DOHH2 (cell line): ENCODE results near the gene GPC5.

ENCODE experiments used
- H3F3A ChIP-seq: fragments of 200-600 bp; sonication (generic), shearing (Covaris generic); 2 replicates; pipeline ENCODE4 v1.6.0; 2016; ENCODE audit warnings: antibody characterized with exemption, mild to moderate bottlenecking; ENCODE audit not compliant: control insufficient read depth, insufficient read depth
- H3K27ac ChIP-seq: fragments of 200-600 bp; sonication (generic); 2 replicates; pipeline ENCODE4 v1.5.1; 2014; ENCODE audit warnings: low read depth, mild to moderate bottlenecking, low read length, moderate library complexity
- H3K27me3 ChIP-seq: fragments of 200-600 bp; sonication (generic); 2 replicates; pipeline ENCODE4 v1.6.1; 2014; ENCODE audit warnings: mild to moderate bottlenecking, low read length, mixed read lengths; ENCODE audit not compliant: control insufficient read depth
- H3K36me3 ChIP-seq: fragments of 200-600 bp; sonication (generic); 2 replicates; pipeline ENCODE4 v1.6.1; 2014; ENCODE audit warnings: mild to moderate bottlenecking, low read length, moderate library complexity, mixed read lengths; ENCODE audit not compliant: control insufficient read depth
- H3K4me1 ChIP-seq: fragments of 200-600 bp; sonication (generic); 2 replicates; pipeline ENCODE4 v1.6.1; 2014; ENCODE audit warnings: mild to moderate bottlenecking, low read length, mixed read lengths; ENCODE audit not compliant: control insufficient read depth
- H3K4me2 ChIP-seq: fragments of 200-600 bp; sonication (generic); 2 replicates; pipeline ENCODE4 v1.6.0; 2014; ENCODE audit warnings: mild to moderate bottlenecking, low read length, moderate library complexity
- H3K4me3 ChIP-seq: fragments of 200-600 bp; sonication (generic); 2 replicates; pipeline ENCODE4 v1.5.1; 2014; ENCODE audit warnings: mild to moderate bottlenecking, low read length, mixed read lengths
- H3K79me2 ChIP-seq: fragments of 200-600 bp; sonication (generic); 2 replicates; pipeline ENCODE4 v1.6.1; 2014; ENCODE audit warnings: mild to moderate bottlenecking, low read length, mixed read lengths; ENCODE audit not compliant: control insufficient read depth
- H3K9me2 ChIP-seq: fragments of 200-600 bp; sonication (generic); replicated peaks from 2 replicates; pipeline ENCODE4 v1.6.1; 2014; ENCODE audit warnings: mild to moderate bottlenecking, low read length, mixed read lengths; ENCODE audit not compliant: control insufficient read depth
- H3K9me3 ChIP-seq: fragments of 200-600 bp; sonication (generic); 2 replicates; pipeline ENCODE4 v1.6.1; 2014; ENCODE audit warnings: antibody characterized with exemption, low read length, mixed read lengths; ENCODE audit not compliant: control insufficient read depth, insufficient read depth
- H4K20me1 ChIP-seq: fragments of 200-600 bp; sonication (generic); 2 replicates; pipeline ENCODE4 v1.6.0; 2014; ENCODE audit warnings: low read depth, mild to moderate bottlenecking, antibody characterized with exemption, low read length, moderate library complexity; ENCODE audit not compliant: control insufficient read depth, insufficient read depth
- CTCF ChIP-seq: fragments of 200-600 bp; sonication (generic); IDR thresholded peaks from one replicate; pipeline ENCODE4 v1.5.1; 2014; ENCODE audit warnings: antibody characterized with exemption, mild to moderate bottlenecking, low read depth, low read length; ENCODE audit not compliant: poor library complexity, severe bottlenecking
- EZH2phosphoT487 ChIP-seq: fragments of 200-600 bp; sonication (generic); IDR thresholded peaks from 2 replicates; pipeline ENCODE4 v1.6.1; 2017; ENCODE audit warnings: borderline replicate concordance, mild to moderate bottlenecking, antibody characterized with exemption, low read length, moderate library complexity, mixed read lengths

Gene GPC5

GRCh38 chr13:91698767-91699166 lies 300.3 kb downstream of the GPC5 start:
- TF ChIP-seq EZH2phosphoT487 (no peak), CTCF (no peak)
- no peak overlapping the region for H3K27ac ChIP-seq
- H3K4me2 ChIP-seq = no peak overlapping the region
- no peaks in the 10 kb centered on the region for H3F3A ChIP-seq
- H3K4me1 ChIP-seq = no peaks in the 10 kb centered on the region
- no peaks in the 10 kb centered on the region for H3K79me2 ChIP-seq
- no peaks in the 10 kb centered on the region for H3K9me2 ChIP-seq
- no peaks in the 10 kb centered on the region for H3K9me3 ChIP-seq
- no peaks in the 10 kb centered on the region for H3K27me3 ChIP-seq
- no peaks in the 10 kb centered on the region for H3K36me3 ChIP-seq
- H4K20me1 ChIP-seq = no peaks in the 10 kb centered on the region
- H3K4me3 ChIP-seq = no peak overlapping the region

DNA sequence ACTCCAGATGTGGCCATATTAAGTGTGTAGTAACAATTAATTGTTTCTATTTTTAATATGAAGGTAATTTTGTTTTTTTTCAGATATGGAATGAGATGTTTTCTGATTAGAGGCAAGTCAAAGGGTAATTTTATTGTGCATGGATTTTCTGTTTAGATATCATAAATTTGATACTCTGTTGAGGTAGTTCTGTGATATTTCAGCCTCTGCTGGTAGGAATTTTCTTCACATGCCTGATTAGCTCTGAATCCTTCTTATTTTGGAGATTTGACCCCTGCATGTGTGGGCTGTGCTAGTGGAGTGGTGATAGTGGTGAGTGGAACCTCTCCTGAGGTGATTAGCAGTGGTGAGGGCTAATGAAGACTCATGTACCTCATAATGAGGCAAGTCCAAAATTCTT lies 301.4 kb downstream of the GPC5 start:
- H3K9me2 ChIP-seq = no peaks in the 10 kb centered on the region
- no peaks in the 10 kb centered on the region for H3F3A ChIP-seq
- H3K4me1 ChIP-seq = no peaks in the 10 kb centered on the region
- no peaks in the 10 kb centered on the region for H3K9me3 ChIP-seq
- H4K20me1 ChIP-seq = no peaks in the 10 kb centered on the region
- no peak overlapping the region for H3K27ac ChIP-seq
- TF ChIP-seq CTCF (no peak), EZH2phosphoT487 (no peak)
- H3K4me3 ChIP-seq = no peak overlapping the region
- H3K27me3 ChIP-seq = no peaks in the 10 kb centered on the region
- no peaks in the 10 kb centered on the region for H3K79me2 ChIP-seq
- no peaks in the 10 kb centered on the region for H3K36me3 ChIP-seq
- no peak overlapping the region for H3K4me2 ChIP-seq

DNA sequence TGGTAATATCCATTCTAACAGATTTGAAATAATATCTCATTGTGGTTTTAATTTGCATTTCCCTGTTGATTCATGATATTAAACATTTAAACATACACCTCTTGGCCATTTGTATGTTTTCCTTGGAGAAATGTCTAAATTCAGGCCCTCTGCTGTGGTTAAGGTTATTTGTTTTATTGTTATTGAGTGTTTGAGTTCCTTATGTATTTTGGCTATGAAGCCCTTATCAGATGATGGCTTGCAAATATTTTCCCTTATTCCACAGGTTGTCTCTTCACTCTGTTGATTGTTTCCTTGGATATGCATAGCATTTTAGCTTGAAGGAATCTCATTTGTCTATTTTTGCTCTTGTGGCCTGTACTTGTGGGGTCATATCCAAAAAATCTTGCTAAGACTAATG lies 303.6 kb downstream of the GPC5 start:
- Histone ChIP-seq H3F3A (no peaks in the 10 kb centered on the region), H3K4me3 (no peak overlapping the region), H3K4me1 (no peaks in the 10 kb centered on the region), H3K9me2 (no peaks in the 10 kb centered on the region), H3K9me3 (no peaks in the 10 kb centered on the region), H3K4me2 (no peak overlapping the region), H3K27me3 (no peaks in the 10 kb centered on the region), H3K79me2 (no peaks in the 10 kb centered on the region), H4K20me1 (no peaks in the 10 kb centered on the region), H3K36me3 (no peaks in the 10 kb centered on the region), H3K27ac (no peak overlapping the region)
- TF ChIP-seq CTCF (no peak), EZH2phosphoT487 (no peak)

- no peaks in the 10 kb centered on the region for H3K9me2 ChIP-seq
- no peaks in the 10 kb centered on the region for H4K20me1 ChIP-seq
- no peaks in the 10 kb centered on the region for H3K9me3 ChIP-seq
- H3K27me3 ChIP-seq = no peaks in the 10 kb centered on the region
- no peaks in the 10 kb centered on the region for H3K36me3 ChIP-seq
- H3K27ac ChIP-seq = no peak overlapping the region
- no peaks in the 10 kb centered on the region for H3F3A ChIP-seq
- no peak for TF ChIP-seq EZH2phosphoT487
- no peak for TF ChIP-seq CTCF
- no peak overlapping the region for H3K4me2 ChIP-seq
- H3K4me3 ChIP-seq = no peak overlapping the region
- no peaks in the 10 kb centered on the region for H3K79me2 ChIP-seq
- H3K4me1 ChIP-seq = no peaks in the 10 kb centered on the region
Measured at GRCh38 chr13:91702411-91702810, 304.0 kb downstream of the GPC5 start.
